HG03354 (cell line): ENCODE data around the gene VSTM4.

Experiments used
- ATAC-seq: cut with Tn5 transposase; IDR thresholded peaks from one replicate; pipeline ENCODE4 v1.9.1; 2021; ENCODE audit warnings: mild to moderate bottlenecking; ENCODE audit not compliant: unreplicated experiment, poor library complexity, severe bottlenecking

VSTM4 gene

DNA sequence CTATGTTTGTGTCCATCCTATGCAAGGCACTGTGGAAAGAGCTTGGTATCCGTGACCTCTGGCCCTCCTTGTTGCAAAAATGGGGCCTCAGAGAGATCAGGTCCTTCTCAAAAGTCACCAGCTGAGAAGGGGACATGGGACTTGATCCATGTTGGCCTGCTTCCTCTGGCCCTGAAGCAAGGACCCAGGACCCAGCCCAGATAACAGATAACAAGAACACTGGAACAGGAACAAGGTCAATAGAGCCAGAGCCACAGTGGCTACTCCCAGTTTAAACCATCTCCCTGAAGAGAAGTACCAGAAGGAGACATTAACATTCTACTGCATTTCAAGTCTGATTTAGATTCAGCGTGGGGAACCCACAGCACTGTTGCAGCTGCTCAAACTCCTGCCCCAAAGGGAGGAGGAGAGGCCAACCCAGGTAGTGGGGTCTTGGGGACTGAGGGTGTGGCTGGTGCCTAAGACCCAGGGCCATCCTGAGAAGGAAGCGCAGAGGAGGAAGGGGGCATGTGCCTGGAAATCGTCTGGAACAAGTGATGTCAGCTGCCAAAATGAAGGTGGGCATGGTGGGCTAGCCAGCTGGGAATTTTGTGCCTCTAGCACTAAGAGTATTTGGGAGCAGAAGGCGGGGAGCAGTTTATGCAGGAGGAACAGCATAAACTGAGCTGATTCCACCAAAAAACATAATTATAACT lies 61.2 kb downstream of the VSTM4 start:
- ATAC-seq, result no peak

DNA sequence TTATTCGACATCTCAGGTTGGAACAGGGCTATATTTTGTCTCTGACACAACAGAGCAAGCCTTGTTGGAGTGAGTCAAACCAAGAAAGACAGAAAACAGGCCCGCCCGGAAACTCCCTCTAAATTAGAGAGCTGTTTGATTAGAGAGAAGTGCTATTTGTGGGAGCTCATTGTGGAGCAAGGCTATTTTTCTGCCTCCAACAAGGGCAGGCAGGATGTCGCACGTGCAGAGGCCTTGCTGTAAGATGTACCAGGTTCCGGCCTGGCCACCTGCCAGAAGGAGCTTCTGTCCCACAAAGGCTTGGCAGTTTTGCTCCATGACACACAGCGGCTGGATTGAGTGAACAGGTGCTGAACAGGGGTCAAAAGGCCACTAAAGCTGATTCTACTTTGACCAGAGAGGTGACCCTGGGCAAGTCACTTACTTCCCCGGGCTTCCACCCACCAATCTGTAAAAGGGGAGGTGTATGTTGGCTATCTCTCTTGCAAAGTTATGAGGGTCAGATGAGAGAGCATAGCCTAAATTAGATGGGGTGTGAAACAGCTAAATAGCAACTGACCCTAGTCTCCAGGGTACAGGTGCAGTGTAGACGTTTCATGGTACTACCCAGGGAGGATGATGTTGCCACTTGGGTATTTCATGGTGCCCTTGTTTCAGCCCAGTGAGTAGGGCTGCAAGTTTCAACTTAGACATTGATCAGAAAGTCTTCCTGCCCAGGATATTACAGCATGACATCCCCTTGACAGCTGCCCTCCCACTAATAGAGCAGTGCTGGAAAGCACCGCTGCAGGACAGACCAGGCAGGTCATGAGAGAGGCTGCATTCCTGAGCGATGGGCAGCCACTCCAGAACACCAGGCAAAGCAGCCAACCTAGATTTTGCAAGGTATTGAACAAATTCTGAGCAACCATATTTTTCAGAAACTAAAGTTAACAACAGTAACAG lies 62.0 kb downstream of the VSTM4 start:
- ATAC-seq, result peak; percentile 74

DNA sequence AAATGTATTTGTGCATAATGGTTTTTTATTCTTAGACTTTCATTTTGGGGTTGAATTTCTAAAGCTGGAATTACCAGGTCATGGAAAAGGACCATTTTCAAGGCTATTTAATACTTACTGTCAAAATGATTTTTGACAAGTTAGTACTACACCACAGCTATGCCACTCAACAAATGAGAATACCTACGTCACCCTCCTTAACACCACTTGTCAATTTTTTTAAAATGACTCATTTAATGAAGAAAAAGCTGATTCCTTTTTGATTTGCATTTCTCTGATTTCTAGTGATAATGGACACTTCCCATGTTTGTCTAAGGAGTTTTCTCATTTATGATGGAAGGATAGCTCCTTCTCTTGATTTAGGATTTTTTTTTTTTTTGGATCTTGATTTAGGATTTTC lies 63.3 kb downstream of the VSTM4 start:
- ATAC-seq, result no peak

DNA sequence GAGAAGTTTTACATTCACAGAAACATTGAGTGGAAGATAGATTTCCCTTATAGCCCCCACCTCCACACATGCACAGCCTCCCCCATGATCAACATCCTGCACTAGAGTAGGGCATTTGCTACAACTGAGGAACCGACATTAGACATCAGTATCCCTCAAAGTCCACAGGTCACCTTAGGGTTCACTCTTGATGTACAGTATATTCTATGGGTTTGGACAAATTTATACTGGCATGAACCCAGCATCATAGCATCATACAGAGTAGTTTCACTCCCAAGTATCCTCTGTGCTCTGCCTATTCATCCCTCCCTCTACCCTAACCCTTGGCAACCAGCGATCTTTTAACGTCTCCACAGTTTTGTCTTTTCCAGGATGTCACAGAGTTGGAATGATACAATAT lies 64.4 kb downstream of the VSTM4 start:
- ATAC-seq, result no peak

DNA sequence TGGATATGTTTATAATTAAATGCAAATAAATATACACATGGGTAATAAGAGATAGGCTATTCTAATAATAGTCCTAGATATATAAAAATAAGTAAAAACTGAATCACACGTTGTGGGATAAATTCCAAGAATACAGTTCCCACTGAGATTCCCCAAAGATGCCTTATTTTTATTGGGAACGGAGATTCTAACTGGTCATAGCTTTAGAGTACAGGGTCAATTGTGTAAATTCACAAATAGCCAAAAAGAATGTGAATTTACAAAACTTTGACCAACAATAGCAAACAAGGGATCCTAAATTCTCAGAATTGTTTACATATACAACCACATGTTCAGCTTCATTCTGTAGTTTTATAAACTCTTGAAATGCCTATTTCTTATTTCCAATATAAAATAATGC lies 65.0 kb downstream of the VSTM4 start:
- no peak for ATAC-seq

DNA sequence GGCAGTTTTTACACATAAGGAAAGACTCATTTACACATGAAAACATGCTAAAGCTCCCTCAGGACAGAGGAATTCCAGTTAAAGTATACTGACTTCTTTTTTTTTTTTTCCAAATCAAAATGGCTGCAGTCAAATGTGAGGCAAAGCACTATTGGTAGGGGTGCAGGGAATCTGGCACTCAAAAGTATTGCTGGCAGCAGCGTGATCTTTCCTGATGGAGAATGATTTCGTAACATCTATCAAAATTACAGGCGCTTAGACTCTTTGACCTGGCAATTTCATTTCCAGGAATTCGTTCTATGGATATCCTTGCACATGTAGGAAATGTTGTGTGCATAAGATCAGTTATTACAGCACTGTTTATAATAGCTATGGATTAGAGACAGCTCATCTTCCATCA lies 65.7 kb downstream of the VSTM4 start:
- ATAC-seq, result no peak

DNA sequence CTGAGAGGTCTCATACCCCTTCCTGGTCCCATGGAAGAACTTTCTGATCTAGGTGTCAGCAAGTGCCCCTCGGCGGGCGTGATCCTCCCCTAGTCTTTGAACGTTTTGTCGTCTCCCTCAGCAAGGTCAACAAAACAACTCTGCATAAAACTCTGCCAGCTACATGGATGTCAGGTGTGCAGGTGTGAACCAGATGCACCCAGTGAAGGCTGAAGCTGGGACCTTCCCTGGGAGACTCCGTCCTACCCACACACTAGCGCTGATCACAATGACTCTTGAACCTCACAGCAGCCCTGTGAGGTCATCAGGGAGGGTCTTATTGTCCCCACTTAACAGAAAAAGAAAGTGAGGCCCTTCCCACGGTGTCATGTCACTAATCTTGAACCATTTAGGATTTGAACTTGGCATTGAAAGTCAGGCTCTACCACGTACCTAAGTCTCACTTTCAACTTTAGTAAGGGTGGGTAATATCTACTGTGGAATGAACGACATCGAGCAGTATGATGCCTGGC lies 68.1 kb downstream of the VSTM4 start:
- ATAC-seq, result no peak

DNA sequence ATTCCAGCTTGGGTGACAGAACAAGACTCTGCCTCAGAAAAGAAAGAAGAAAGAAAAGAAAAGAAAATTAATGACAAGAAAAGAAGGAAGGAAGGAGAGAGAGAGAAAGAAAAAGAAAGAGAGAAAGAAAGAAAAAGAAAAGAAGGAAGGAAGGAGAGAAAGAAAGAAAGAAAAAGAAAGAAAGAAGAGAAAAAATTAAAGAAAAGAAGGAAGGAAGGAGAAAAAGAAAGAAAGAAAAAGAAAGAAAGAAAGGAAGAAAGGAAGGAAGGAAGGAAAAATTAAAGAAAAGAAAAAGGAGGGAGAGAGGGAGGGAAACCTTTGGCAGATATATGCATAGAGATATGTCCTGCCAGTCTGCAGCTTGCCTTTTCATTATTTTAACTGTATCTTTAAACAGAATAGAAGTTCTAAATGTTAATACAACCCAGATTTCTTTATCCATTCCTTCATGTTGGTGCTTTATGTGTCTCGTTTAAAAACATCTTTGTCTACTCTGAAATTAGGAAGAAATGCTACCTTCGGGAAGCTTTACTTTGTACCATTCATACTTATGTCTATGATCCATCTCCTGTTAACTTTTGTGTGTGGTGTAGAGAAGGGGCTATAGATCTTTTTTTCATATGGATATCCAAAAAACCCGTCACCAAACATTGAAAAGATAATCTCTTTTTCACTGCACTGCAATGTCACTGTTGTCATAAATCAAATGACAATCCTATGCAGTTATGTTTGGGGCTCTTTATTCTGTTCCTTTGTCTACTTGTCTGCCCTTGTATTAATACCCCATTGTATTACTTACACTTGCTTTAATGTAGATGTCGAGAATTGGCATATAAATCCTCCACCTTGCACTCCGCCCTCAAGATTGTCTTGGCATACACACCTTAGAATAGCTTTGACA lies 70.8 kb downstream of the VSTM4 start:
- no peak for ATAC-seq

DNA sequence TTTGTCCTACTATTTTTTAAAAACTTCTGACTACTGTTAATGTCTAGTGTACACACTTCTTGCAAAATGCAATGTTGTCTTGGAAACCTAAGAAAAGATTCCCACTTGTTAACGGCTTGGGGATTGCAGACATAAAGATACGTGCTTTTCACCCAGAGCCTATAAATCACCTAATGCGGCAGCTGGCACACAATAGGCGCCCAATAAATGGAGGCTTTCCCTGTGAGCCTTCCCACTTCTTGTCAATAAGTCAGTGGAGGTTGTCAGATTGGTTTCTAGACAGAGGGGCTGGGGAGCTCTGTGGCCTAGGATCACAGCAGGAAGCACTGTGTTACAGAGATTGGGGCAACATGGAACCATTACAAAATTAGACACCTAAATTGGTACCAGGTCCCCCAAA lies 74.7 kb downstream of the VSTM4 start:
- no peak for ATAC-seq

DNA sequence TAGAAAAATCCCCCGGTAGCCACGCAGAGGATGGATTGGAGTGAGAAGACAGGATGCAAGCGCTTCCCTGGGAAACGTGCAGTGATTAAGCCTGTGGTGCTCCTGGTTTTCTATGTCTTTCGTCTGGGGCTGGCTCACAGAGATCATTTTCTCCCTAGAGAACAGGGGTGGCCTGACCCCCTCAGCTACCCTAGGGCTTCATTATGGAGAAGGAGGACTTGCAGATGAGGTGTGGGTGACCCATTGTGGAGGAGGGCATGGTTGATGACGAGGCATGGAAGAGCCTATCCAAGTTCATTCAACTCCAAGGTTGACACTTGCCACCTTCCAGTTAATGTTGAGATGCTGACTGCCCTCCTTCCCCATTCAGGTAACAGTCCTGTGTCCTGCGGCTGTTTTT lies 75.9 kb downstream of the VSTM4 start:
- ATAC-seq, result no peak

DNA sequence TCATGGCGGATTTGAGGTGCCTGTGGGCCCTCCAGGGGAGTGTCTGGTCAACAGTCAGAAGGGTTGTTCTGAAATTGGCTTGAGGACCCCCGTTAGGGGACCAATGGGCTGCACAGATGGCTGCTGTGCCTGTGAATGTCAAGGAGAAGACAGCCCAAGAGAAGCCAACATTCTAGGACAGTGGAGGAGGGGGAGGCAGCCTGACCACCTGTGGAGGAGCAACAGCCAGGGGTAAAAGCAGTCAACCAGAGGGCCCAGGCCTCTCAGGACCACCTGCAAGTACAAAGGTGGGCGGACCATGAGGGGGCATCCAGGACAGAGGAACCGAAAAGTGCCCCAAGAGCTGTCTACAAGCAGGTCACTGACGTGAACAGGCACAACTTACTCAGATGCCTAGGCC lies 76.6 kb downstream of the VSTM4 start:
- no peak for ATAC-seq

DNA sequence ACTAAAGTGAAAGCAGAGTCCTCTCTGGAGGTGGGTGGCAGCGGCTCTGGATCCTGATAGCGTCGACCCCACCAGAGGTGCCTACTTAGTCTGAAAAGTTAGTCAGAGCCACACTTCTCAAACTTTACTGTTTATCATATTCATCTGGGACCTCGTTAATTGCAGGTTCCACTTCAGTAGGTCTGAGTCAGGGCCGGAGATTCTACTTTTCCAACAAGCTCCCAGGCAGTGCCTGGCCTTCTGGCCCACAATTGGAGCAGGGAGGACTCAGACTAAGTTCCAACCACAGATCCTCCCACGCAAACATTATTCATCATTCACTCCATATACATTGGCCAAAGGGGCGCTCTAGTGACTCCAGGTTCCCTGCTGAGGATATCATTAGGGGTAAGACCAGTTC lies 78.1 kb downstream of the VSTM4 start:
- ATAC-seq, result no peak

DNA sequence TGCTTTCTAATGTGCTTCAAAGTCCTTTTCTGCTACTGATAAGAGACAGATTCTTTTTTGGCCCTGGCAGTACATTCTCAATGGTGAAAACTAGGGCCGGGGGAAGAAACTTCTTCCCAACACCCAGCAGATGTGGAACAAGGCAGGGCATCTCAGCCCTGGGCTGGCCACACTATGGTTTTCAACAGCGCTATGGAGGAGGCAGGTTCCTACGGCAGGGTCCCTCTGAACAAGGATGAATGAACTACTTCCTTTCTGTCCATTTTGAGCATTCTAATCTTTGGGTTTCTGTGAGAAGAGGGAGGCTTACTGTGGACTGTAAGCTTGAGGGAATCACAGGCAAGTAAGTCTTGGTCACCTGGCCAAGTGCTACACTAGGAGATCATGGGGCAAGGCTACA lies 78.7 kb downstream of the VSTM4 start:
- ATAC-seq, result no peak

DNA sequence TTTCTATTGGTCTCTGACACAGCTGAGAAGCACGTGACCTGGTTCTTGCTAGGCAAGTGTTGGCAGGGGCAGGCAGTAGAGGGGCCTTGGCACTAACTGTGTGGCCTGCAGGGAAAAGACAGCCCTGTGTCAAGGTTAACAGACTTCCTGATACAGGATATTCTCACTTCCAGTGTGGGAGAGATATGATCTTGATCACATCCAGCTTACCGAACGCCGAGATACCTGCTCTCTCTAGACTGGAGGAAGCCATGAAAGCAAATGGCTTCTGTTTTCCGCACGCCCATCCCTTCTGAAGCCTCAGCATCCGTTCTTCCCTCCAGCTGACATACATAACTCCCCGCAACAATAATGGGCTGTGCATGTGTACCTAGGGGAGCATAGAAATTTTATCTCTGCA lies 79.4 kb downstream of the VSTM4 start:
- ATAC-seq, result no peak

DNA sequence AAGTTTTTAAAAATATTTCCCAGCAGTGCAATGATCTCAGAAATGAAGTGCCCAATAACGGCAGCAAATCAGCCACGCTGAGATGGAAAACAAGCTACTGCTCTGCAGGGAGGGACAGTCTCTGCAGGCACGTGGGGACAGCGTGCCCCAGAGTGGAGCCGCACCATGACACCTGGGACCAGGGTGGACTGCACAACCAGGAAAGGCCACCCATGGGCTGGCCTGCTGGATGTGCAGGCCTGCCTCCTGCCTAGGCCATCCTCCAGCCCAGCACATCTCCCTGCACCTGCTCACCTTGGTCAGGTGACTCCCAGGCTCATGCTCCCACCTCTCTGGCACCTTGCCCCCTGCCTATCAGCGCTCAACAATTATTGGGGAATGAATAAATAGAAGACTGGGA lies 80.4 kb downstream of the VSTM4 start:
- no peak for ATAC-seq

DNA sequence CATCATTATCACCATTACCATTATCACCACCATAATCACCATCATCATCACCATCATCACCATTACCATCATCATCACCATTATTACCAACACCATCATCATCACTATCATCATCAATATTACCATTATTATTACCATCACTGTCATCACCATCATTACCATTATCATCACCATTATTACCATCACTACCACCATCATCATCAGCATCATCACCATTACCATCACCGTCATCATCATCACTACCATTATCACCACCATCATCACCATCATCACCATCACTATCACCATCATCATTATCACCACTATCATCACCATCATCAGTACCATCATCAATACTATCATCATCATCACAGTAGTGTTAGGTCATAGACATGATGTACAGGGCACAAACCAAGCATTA lies 81.4 kb downstream of the VSTM4 start:
- no peak for ATAC-seq

DNA sequence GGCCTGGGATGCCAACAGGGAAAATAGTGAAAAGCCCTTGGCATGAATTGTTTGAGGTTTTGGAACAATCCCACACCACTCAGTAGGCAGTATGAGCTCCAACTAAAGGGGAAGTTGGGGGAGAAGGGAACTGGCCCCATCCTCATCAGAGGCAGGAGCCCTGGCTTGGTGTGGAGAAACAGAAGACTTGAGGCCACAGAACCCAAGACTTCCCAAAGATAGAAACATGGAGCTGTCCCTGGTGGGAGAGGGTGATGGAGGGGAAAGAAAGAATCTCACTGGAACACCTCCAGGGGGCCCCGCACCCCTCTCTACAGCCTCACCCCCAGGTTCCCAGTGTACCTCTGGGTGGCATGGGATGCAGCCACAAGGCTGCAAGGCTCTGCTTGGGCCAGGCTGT lies 85.7 kb downstream of the VSTM4 start:
- ATAC-seq, result no peak

DNA sequence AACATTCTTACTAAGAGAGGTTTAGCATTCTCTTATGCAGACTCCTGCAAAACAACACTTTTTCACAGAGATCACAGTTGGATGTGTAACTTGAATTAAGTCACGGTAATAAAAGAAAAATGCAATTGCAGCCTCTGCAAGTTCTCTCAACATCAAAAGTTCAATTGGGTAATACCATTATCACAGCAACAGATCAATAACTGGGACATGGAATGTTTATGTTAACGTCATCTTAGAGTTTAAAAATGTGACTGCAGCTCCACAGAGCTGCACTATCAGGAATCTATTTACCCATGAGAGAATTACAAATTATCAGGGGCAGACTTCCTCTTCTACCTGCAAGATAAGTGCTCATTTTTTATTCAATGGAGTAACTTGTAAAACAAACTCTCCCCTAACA lies 86.7 kb downstream of the VSTM4 start:
- no peak for ATAC-seq

DNA sequence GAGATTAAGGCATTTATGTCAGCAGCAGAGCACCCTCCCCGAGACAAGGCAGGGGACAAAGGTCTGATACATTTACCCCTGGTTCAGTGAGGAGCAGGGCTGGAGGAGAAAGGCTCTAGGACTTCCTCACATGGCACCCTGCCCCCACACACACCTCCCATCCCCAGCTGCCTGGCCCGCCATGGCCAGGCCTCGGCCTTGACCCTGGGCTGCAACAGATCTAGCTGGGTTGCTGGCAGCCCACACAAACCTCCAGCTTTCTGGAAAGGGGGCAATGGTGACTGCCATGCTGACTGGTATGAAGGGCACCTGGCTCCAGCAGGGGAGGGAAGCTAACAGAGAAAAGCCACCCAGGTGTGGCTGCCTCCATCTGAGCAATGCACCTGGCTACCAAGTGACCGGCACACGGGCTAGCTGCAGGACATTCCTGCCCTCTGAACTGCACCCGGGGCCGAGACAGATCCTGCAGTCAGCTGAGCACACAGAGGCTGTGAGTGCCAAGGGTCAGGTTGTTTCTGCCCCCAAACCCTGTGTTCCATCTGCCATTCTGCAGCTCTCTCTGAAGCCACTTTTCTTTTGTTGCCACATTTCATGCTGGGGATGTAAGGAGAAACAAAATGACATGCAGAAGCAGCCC lies 89.9 kb downstream of the VSTM4 start:
- no peak for ATAC-seq

DNA sequence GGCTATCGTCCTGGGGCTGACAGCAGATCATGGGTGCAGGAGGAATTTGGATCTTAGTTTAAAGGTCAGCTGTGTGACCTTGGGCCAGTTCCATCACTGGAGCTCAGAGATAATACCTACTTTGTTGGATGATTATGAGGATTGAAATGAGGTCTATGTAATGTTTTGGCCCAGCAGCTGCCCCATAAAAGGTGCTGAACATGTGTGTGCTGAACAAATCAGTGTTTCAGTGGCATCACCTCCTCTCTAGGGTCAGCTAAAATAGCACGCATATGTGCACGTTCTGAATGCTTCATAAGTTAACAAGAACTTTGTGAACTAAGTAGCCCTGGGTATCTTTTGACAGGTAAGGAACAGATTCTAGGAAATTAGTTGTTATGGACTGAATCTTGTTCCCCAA lies 90.8 kb downstream of the VSTM4 start:
- no peak for ATAC-seq
